Right lobe of liver (tissue), 4 donors: ENCODE measurements around the gene PADI3.

ENCODE experiments used
- CTCF ChIP-seq, 4 donors: fragments of 200-600 bp in 3 of 4; fragments of 450-650 bp in 1 of 4; IDR thresholded peaks; one replicate each; pipeline versions ENCODE4 v1.5.1 to v1.8.0; 2016 to 2022; ENCODE audit warnings: antibody characterized with exemption in 4 of 4, mild to moderate bottlenecking in 2 of 4
- POLR2A ChIP-seq: fragments of 450-650 bp; IDR thresholded peaks from one replicate; pipeline ENCODE4 v1.6.1; 2017; ENCODE audit warnings: antibody characterized with exemption, mild to moderate bottlenecking
- donor health status: DM: no; HTN: no; CAD: no.
- donor health status: DM: no; HTN: no; CAD: no.
- donor health status: DM: no; HTN: yes; CAD: no.

GRCh38 chr1:17218939-17219338 lies 30.0 kb upstream of the PADI3 start:
- TF ChIP-seq CTCF (IDR thresholded peaks at IDR 0.05): no peak
- no peak for TF ChIP-seq POLR2A
